T-helper 1 cell treated with Interleukin-12 subunit alpha and Interleukin-12 subunit beta and Interleukin-4 antibody, amounts not matched to agents 30 ng/mL and 1 ng/mL, for 36 hours (primary cell): ENCODE results near the gene CDCA7L. TPM values are rescaled to one million over a fixed set of nuclear protein-coding genes. Genes with fewer than 3 reads are reported as not detected.

Experiments used
- intact Hi-C: fragments of 100-400 bp; cut with micrococcal nuclease; formaldehyde crosslinking; loops from one replicate; pipeline ENCODE4 v1.15.1; 2024
- total RNA-seq: library from RNA; stranded (reverse); gene quantifications from 2 replicates; pipeline ENCODE4 v1.2.3, GENCODE V29; 2022

The CDCA7L gene
- total RNA-seq, 1 donor from 2014 or later = 32.5 TPM

DNA sequence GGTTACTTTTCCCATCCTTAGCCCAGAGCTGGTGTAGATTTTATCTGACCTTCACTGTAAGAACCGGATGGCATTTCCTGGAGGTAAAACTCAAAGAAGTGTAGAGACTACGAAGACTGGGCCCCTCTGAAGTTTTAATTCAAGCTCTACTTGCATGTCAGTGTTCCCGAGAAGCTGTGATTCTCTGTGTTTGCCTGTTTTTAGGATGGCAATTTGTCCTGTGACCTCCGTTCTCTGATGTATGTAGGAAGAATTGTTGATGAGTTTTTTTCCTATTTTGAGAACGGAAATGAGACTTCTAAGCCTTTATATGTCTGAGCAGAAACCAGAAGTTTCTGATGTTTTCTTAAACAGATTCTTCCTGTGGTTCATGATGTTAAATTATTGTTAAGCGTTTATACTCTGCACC lies 94.1 kb downstream of the CDCA7L start:
- intact Hi-C loops = loop anchor here (5.0 kb wide), 1 partner anchor 151 kb away; no protein-coding TSS in a partner anchor
